GM12864 (cell line): ENCODE measurements around the gene CHL1.

Experiments used
- DNase-seq: peaks from one replicate; pipeline ENCODE4 v3.0.0-alpha.2; 2011; ENCODE audit warnings: low read depth
- H3K4me3 ChIP-seq: 2 replicates; pipeline ENCODE4 v1.5.1; 2011; ENCODE audit warnings: mild to moderate bottlenecking, low read depth, low read length, control low read depth
- CTCF ChIP-seq: IDR thresholded peaks from 2 replicates; pipeline ENCODE4 v1.5.1; 2011; ENCODE audit warnings: low read depth, mild to moderate bottlenecking, moderate library complexity, low read length, control low read depth, inconsistent platforms; ENCODE audit errors: missing control alignments

The CHL1 gene

GRCh38 chr3:196311-197148 is at the start of gene CHL1:
TSS of gene CHL1 (plus strand) at chr3:196763. CDS start at chr3:319777, 123,014 bp downstream.
- H3K4me3 ChIP-seq = peak within 1 kb of the TSS; percentile 39
- no peak for TF ChIP-seq CTCF
- no peak for DNase-seq

- no peak overlapping the region for H3K4me3 ChIP-seq
- no peak for DNase-seq
- no peak for TF ChIP-seq CTCF
Observed at GRCh38 chr3:151614-152189, 44.9 kb upstream of the CHL1 start.

- TF ChIP-seq CTCF = no peak
- DNase-seq = no peak
Observed at GRCh38 chr3:159974-160373, 36.6 kb upstream of the CHL1 start.

GRCh38 chr3:166071-166470 is 30.5 kb upstream of the CHL1 start:
- no peak for DNase-seq
- TF ChIP-seq CTCF = no peak
- H3K4me3 ChIP-seq = no peak overlapping the region

More at GRCh38 chr3:159974-160373, 36.6 kb upstream of the CHL1 start:
- no peak overlapping the region for H3K4me3 ChIP-seq

- no peak overlapping the region for H3K4me3 ChIP-seq
- no peak for DNase-seq
- TF ChIP-seq CTCF = no peak
Observed at GRCh38 chr3:166799-167198, 29.8 kb upstream of the CHL1 start.

- no peak for TF ChIP-seq CTCF
- no peak for DNase-seq
Observed at GRCh38 chr3:173886-174285, 22.7 kb upstream of the CHL1 start.

GRCh38 chr3:184976-185375 is 11.6 kb upstream of the CHL1 start:
- no peak overlapping the region for H3K4me3 ChIP-seq
- TF ChIP-seq CTCF = no peak
- no peak for DNase-seq

More at GRCh38 chr3:173886-174285, 22.7 kb upstream of the CHL1 start:
- no peak overlapping the region for H3K4me3 ChIP-seq
